Hepatic stellate cell (primary cell): Measurements from ENCODE around the gene ZC3H11A.
"Not testable (repeated sequence)": the region's sequence is repeated elsewhere in the genome, so short reads cannot be mapped to it uniquely, and the experiment has no call there.

Source experiments
- DNase-seq: peaks from one replicate; pipeline ENCODE4 v3.0.0; 2011; ENCODE audit warnings: low spot score

Gene ZC3H11A

GRCh38 chr1:203781962-203782361 lies 13.5 kb upstream of the ZC3H11A start:
- DNase-seq: no peak

GRCh38 chr1:203789966-203790365 lies 5.5 kb upstream of the ZC3H11A start:
- no peak for DNase-seq

DNA sequence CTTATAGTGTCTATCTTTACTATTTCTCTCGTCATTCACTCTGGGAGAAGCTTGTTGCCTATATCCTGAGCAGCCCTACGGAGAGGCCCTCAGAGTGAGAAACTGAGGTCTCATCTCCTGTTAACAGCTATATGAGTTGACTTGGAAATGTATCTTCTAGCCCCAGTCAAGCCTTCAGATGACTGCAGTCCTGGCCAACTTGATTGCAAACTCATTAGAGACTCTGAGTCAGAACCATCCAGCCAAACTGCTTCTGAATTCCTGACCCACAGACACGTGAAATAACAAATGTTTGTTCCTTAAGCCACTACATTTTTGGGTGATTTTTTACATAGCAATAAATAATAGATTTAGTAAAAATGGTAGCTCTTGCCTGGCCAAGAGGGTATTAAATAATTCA lies 3.9 kb upstream of the ZC3H11A start:
- DNase-seq: no peak

DNA sequence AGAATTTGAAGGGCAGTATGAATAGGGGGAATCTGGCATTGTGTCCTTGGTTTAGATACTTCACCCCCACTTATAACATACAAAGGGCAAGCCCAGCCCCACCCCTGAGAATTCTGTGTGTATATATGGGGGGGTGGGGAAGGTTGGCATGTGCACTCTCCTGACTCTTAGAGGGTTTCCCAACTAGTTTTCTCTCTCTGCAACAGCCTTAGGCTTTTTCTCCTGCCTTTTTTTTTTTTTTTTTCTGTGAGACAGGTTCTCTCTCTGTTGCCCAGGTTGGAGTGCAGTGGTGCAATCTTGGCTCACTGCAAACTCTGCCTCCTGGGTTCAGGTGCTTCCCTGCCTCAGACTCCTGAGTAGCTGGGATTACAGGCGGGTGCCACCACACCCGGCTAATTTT lies 2.9 kb upstream of the ZC3H11A start:
- no peak for DNase-seq

DNA sequence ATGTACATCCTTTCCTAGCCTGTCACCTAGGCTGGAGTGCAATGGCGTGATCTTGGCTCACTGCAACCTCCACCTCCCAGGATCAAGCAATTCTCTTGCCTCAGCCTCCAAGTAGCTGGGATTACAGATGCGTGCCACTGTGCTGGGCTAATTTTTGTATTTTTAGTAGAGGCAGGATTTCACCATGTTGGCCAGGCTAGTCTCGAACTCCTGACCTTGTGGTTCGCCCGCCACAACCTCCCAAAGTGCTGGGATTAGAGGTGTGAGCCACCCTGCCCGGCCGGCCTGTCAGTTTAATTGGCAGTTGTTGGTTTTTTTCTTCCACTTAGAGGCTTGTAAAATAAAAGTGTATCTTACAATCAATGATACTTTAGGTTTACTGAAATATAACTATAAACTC lies 1.9 kb upstream of the ZC3H11A start:
- not testable (repeated sequence) for DNase-seq

DNA sequence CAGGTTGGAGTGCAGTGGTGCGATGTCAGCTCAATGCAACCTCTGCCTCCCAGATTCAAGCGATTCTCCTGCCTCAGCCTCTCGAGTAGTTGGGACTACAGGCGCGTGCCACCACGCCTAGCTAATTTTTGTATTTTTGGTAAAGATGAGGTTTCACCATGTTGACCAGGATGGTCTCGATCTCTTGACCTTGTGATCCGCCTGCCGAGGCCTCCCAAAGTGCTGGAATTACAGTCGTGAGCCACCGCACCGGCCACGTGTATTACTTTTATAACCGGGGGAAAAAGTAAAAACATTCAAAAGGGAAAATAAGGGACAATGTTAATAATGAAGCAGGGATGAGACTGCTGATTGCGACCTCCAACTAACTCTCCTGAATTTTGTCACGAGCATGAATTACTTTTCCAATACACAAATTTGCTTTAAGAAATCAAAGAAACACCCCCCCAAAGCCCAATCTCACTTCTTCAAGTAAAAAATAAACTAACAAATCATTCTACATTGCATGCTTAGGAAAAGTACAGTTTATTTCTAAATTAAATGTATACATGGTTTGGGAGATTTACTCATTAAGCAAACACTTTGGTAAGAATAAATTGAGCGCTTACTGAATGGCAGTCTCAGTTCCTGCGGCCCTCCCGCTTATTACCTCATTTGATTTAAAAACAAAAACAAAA lies 521 bp upstream of the ZC3H11A start:
- DNase-seq: no peak

GRCh38 chr1:203796236-203796605 lies 798 bp downstream of the ZC3H11A start:
- no peak for DNase-seq

- no peak for DNase-seq
Measured at GRCh38 chr1:203797216-203797615, 1.8 kb downstream of the ZC3H11A start.

DNA sequence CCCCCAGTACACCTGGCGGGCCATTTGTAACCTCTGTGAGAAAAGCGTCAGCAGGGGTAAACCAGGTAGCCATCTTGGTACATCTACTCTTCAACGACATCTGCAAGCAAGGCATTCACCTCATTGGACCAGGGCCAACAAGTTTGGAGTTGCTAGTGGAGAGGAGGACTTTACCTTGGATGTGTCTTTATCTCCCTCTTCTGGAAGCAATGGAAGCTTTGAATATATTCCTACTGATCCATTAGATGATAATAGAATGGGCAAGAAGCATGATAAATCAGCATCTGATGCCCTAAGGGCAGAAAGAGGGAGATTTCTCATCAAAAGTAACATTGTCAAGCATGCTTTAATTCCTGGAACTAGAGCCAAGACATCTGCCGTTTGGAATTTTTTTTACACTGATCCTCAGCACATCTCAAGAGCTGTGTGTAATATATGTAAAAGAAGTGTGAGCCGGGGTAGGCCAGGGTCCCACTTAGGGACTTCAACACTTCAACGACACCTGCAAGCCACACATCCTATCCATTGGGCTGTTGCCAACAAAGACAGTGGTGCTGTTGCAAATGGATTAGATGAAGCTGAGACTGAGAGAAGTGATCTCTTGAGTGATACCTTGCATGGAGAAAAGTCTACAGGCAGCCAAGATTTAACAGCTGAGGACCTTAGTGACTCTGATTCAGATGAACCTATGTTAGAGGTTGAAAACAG lies 2.7 kb downstream of the ZC3H11A start:
- no peak for DNase-seq

DNA sequence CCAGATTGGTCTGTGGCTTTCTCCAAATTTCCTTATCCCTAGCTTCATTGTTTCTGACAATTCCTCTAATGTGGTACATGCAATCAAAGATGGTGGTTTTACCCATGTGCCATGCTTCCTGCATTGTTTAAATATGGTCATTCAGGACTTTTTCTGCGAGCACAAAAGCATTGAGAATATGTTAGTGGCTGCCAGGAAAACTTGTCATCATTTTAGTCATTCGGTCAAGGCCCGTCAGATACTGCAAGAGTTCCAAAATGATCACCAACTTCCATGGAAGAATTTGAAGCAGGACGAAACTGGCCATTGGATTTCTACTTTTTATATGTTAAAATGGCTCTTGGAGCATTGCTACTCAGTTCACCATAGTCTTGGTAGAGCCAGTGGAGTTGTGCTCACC lies 3.7 kb downstream of the ZC3H11A start:
- no peak for DNase-seq

DNA sequence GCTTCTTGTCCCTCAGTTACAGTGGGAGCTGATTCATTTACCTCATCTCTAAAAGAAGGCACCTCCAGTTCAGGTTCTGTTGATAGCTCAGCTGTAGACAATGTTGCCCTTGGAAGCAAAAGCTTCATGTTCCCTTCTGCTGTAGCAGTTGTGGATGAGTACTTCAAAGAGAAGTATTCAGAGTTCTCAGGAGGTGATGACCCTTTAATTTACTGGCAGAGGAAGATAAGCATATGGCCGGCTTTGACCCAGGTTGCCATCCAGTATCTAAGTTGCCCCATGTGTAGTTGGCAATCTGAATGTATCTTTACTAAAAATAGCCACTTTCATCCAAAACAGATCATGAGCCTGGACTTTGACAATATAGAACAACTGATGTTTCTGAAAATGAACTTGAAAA lies 4.5 kb downstream of the ZC3H11A start:
- no peak for DNase-seq

DNA sequence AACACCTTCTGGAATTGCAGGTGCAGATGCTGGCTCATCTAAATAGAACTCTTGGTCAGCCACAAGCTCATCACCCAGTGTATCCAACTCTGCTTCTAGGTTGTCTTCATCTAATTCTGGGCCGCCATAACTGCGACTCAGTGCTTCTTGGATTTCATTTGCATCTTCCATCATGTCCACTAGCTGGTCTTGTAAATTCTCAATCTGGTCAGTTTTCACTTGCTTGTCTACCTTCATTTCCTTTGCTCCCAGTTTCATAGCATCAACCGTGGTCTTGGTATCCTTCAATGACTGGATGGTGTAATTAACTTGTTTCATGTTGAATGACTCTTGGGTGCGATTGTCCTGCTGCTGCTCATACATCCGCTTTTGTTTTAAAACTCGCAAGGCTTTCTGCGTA lies 10.3 kb downstream of the ZC3H11A start:
- DNase-seq: no peak

- peak; percentile 26 for DNase-seq
Measured at GRCh38 chr1:203807196-203807595, 11.8 kb downstream of the ZC3H11A start.

- DNase-seq: no peak
Measured at GRCh38 chr1:203813581-203814341, 18.3 kb downstream of the ZC3H11A start.

GRCh38 chr1:203818399-203818798 lies 23.0 kb downstream of the ZC3H11A start:
- DNase-seq: no peak

DNA sequence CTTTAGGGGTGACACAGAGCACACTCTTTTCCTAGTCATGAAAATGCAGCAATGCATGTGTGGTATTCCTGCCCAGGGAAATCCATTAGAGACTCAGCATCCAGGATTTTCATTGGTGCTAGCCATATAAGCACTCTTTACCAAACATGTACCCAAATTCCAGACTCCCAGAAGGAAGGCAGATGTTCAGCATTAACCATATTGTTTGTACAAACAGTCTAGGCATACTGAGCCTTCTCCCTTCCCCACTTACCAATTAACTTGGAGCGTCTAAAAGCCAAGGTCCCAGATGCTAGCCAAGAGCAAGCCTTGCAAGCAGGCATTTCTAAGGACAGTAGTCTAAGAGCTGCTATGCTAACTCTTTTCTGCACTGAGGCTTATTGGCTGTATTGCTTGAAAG lies 27.9 kb downstream of the ZC3H11A start:
- DNase-seq: no peak

- DNase-seq: no peak
Measured at GRCh38 chr1:203826175-203826574, 30.8 kb downstream of the ZC3H11A start.

- no peak for DNase-seq
Measured at GRCh38 chr1:203828002-203828401, 32.6 kb downstream of the ZC3H11A start.

GRCh38 chr1:203828503-203828902 lies 33.1 kb downstream of the ZC3H11A start:
- DNase-seq: no peak

GRCh38 chr1:203829247-203829646 lies 33.8 kb downstream of the ZC3H11A start:
- DNase-seq: not testable (repeated sequence)

DNA sequence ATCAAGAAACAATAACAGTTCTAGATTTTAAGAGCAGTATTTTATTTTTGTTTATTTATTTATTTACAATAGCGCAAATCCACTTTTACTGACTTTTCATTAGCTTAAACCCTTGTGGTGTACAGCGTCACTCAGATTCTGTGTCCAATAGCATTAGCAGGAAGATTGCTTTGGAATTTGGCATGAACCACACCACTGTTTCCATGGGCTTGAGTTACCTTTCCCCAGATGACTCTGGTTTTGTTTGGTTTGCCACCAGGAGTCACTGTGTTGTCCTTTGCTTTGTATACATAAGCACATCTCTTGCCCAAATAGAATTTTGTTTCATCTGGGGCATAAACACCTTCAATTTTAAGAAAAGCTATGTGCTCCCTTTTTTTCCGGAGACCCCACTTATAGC lies 40.1 kb downstream of the ZC3H11A start:
- no peak for DNase-seq

DNA sequence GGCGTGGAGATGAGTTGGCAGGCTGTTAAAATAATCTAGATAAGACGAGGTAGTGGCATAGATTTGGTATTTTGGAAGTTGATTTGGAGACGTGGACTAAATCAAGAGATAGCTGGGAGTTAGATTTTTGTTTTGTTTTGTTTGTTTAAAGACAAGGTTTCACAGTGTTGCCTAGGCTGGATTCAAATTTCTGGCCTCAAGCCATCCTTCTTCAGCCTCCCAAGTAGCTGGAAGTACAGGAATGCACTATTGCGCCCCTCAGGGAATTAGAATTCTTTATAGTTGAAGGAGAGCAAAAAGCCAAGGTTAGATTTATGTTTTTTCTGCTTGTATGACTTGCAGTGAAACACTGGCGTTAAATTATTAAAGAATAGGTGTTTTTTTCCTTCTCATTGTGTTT lies 43.7 kb downstream of the ZC3H11A start:
- peak; percentile 19 for DNase-seq

DNA sequence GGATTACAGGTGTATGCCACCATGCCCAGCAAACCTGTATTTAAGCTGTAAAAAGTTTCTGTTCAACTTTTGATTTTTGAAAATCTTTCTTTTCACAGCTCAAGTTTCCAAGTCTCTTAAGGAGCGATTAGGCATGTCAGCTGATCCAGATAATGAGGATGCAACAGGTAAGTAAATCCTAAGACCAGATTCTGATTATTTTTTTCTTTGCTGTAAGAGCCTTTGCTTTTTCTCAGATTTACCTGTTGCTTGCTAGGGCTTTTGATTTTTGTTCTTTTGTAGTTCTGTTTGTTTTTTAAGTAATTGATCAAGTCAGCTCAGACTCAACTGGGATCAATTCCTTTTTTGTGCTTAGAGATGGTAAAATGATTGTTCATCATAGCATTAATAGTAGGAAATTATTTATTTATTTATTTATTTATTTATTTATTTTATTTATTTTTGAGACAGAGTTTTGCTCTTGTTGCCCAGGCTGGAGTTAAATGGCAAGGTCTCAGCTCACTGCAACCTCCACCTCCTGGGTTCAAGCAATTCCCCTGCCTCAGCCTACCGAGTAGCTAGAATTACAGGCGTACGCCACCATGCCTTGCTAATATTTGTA lies 44.9 kb downstream of the ZC3H11A start:
- no peak for DNase-seq
